B cell (primary cell): ENCODE measurements around the gene SLC7A1. TPM values are rescaled to one million over a fixed set of nuclear protein-coding genes. Genes with fewer than 3 reads are reported as not detected.
A peak's percentile ranks its signal among the peaks of the same experiment; 100 is the strongest.

Source experiments
- ATAC-seq: fragments of 200-7000 bp; cut with Tn5 transposase; one replicate; pipeline ENCODE4 v1.10.0; 2021; ENCODE audit warnings: low read depth, mild to moderate bottlenecking, moderate number of reproducible peaks, moderate library complexity
- CTCF ChIA-PET: fragments of 350-600 bp; sonication (Branson Sonifier 250); formaldehyde crosslinking; loops from one replicate; lab custom pipeline; 2021; ENCODE audit warnings: antibody characterized with exemption, inconsistent platforms; lab: Charles Lee
- POLR2A ChIA-PET: fragments of 350-600 bp; sonication (Branson Sonifier 250); formaldehyde crosslinking; loops from one replicate; lab custom pipeline; 2021; ENCODE audit warnings: antibody characterized with exemption; lab: Charles Lee
- DNase-seq: peaks from one replicate; pipeline ENCODE4 v3.0.0; 2013
- H2AFZ ChIP-seq: 2 replicates; pipeline ENCODE4 v1.6.1; 2012; ENCODE audit warnings: mild to moderate bottlenecking, low read depth, low read length; ENCODE audit not compliant: insufficient read depth, poor library complexity, severe bottlenecking
- H3K27ac ChIP-seq, 2 donors: 1 replicate in 1 of 2; 2 replicates in 1 of 2; pipeline ENCODE4 v1.5.1; 2012 to 2013; ENCODE audit warnings: low read length in 2 of 2, mild to moderate bottlenecking in 2 of 2, moderate library complexity in 1 of 2
- H3K27me3 ChIP-seq, 4 experiments: fragments of 200-600 bp in 1 of 4; sonication (generic) in 1 of 4; replicated peaks in 1 of 4; 1 replicate in 2 of 4; 2 replicates in 2 of 4; pipeline versions ENCODE4 v1.6.1 to v1.7.0; 2013 to 2016; ENCODE audit warnings: low read length in 3 of 4, mild to moderate bottlenecking in 2 of 4, mixed read lengths in 1 of 4, moderate library complexity in 1 of 4; ENCODE audit not compliant: insufficient read depth in 4 of 4, control insufficient read depth in 3 of 4; ENCODE audit errors: control extremely low read depth in 1 of 4
- H3K36me3 ChIP-seq, 2 experiments: replicated peaks in 1 of 2; 1 replicate in 1 of 2; 2 replicates in 1 of 2; pipeline versions ENCODE4 v1.6.1 to v1.7.1; 2013; ENCODE audit warnings: low read length in 1 of 2; ENCODE audit not compliant: insufficient read depth in 2 of 2, control insufficient read depth in 1 of 2; ENCODE audit errors: control extremely low read depth in 1 of 2, extremely low read depth in 1 of 2
- H3K4me1 ChIP-seq, 2 donors: fragments of 200-600 bp in 1 of 2; sonication (generic) in 1 of 2; 1 replicate in 1 of 2; 2 replicates in 1 of 2; pipeline versions ENCODE4 v1.5.1 to v1.6.1; 2013 to 2017; ENCODE audit warnings: low read length in 2 of 2; ENCODE audit not compliant: control insufficient read depth in 2 of 2, insufficient read depth in 2 of 2
- H3K4me2 ChIP-seq: replicated peaks from 2 replicates; pipeline ENCODE3; 2012; ENCODE audit warnings: mild to moderate bottlenecking, low read depth, low read length; ENCODE audit not compliant: poor library complexity, severe bottlenecking
- H3K4me3 ChIP-seq, 5 experiments: fragments of 200-600 bp in 1 of 5; sonication (generic) in 1 of 5; 1 replicate in 3 of 5; 2 replicates in 2 of 5; pipeline versions ENCODE4 v1.5.1 to v1.7.0; 2011 to 2016; ENCODE audit warnings: low read length in 4 of 5, mild to moderate bottlenecking in 4 of 5, low read depth in 2 of 5, control low read depth in 1 of 5, moderate library complexity in 1 of 5; ENCODE audit not compliant: insufficient read depth in 1 of 5; ENCODE audit errors: control extremely low read depth in 1 of 5, extremely low read depth in 1 of 5
- H3K79me2 ChIP-seq: fragments of 200-600 bp; sonication (generic); one replicate; pipeline ENCODE4 v1.6.0; 2016; ENCODE audit warnings: low read length; ENCODE audit not compliant: control insufficient read depth, insufficient read depth
- H3K9ac ChIP-seq: fragments of 200-600 bp; sonication (generic); 2 replicates; pipeline ENCODE4 v1.6.1; 2017; ENCODE audit warnings: mild to moderate bottlenecking, low read length, moderate library complexity
- H3K9me3 ChIP-seq, 3 donors: one replicate each; pipeline versions ENCODE4 v1.6.1 to v1.7.1; 2013; ENCODE audit warnings: low read length in 2 of 3; ENCODE audit not compliant: control insufficient read depth in 2 of 3, insufficient read depth in 1 of 3; ENCODE audit errors: control extremely low read depth in 1 of 3
- H4K20me1 ChIP-seq: 2 replicates; pipeline ENCODE4 v1.6.0; 2012; ENCODE audit warnings: mild to moderate bottlenecking, low read length; ENCODE audit not compliant: insufficient read depth, control insufficient read depth, poor library complexity, severe bottlenecking
- H3K27ac Mint-ChIP-seq: one replicate; pipeline ENCODE4 v1.8.0; 2021; ENCODE audit warnings: mixed read lengths
- H3K27me3 Mint-ChIP-seq: one replicate; pipeline ENCODE4 v1.8.0; 2021; ENCODE audit warnings: mixed read lengths
- H3K4me1 Mint-ChIP-seq: one replicate; pipeline ENCODE4 v1.8.0; 2021; ENCODE audit warnings: mixed read lengths
- H3K4me3 Mint-ChIP-seq: one replicate; pipeline ENCODE4 v1.8.0; 2021; ENCODE audit warnings: mixed read lengths
- H3K9me3 Mint-ChIP-seq: one replicate; pipeline ENCODE4 v1.8.0; 2022; ENCODE audit warnings: mixed read lengths; ENCODE audit not compliant: insufficient read depth
- CTCF ChIP-seq: fragments of 200-600 bp; IDR thresholded peaks from one replicate; pipeline ENCODE4 v1.8.0; 2022; ENCODE audit warnings: antibody characterized with exemption, mild to moderate bottlenecking
- EZH2 ChIP-seq: IDR thresholded peaks from 2 replicates; pipeline ENCODE4 v1.6.1; 2012; ENCODE audit warnings: borderline replicate concordance, low read depth, mild to moderate bottlenecking, moderate library complexity, low read length; ENCODE audit not compliant: insufficient read depth, poor library complexity, severe bottlenecking
- WGBS: methylation state at CpG from one replicate; pipeline ENCODE4 v1.1.5; 2013; ENCODE audit warnings: missing lambda C conversion rate; ENCODE audit not compliant: insufficient coverage; 5-methylcytosine and 5-hydroxymethylcytosine counted together
- intact Hi-C: fragments of 100-400 bp; cut with micrococcal nuclease; formaldehyde crosslinking; loops from one replicate; pipeline ENCODE4 v1.10.0; 2022
- polyA plus RNA-seq: library from polyadenylated mRNA; depleted of rRNA; stranded (reverse); fragments of >200 nt; gene quantifications from 2 replicates; pipeline ENCODE4 v1.2.3, GENCODE V29; 2012
- total RNA-seq, 2 donors: library from RNA; stranded (reverse); fragments of 120-200 nt in 1 of 2; gene quantifications; 1 replicate in 1 of 2; 2 replicates in 1 of 2; pipeline versions ENCODE4 v1.2.3 to v1.2.4, GENCODE V29; 2013 to 2022

Gene SLC7A1
- total and polyA plus RNA-seq, 2 donors (not counting 1 experiment from before 2014, with no cell fraction given): 3.3 to 23.1 TPM

- H3K4me1 ChIP-seq: peaks cover 9 to 13% of the 10 kb centered on the region in 2 donors
- H3K4me2 ChIP-seq: peak overlapping the region; percentile 94
- peak; percentile 12 for ATAC-seq
- TF ChIP-seq CTCF: no peak
- no peak for TF ChIP-seq EZH2
- H3K27ac Mint-ChIP-seq: peak overlapping the region; percentile 92
- peak overlapping the region; percentile 81 for H2AFZ ChIP-seq
- DNase-seq: peak; percentile 67
- 2% methylated on average over 7 of the region's 9 CpGs for WGBS
- CTCF ChIA-PET: no interaction called here
- no peaks in the 10 kb centered on the region for H3K36me3 ChIP-seq
- peaks cover 5% of the 10 kb centered on the region for H4K20me1 ChIP-seq
- H3K4me3 ChIP-seq: peak overlapping the region in 4 of 5 experiments; percentile 50 to 89 (median 74)
- H3K9me3 ChIP-seq: no peaks in the 10 kb centered on the region
- peaks cover 34% of the 10 kb centered on the region for H3K4me1 Mint-ChIP-seq
- H3K27me3 ChIP-seq: no peaks in the 10 kb centered on the region
- intact Hi-C loops: loop anchor here (2.0 to 10.0 kb wide), 5 partner anchors 100 to 1568 kb away; partner anchors contain the start of genes ALOX5AP and POMP
- no peaks in the 10 kb centered on the region for H3K9me3 Mint-ChIP-seq
- H3K27ac ChIP-seq: peak overlapping the region in 1 of 2 donors; percentile 82
- peaks cover 71% of the 10 kb centered on the region for H3K79me2 ChIP-seq
- peak overlapping the region; percentile 90 for H3K4me3 Mint-ChIP-seq
- peak overlapping the region; percentile 94 for H3K9ac ChIP-seq
- POLR2A ChIA-PET: no interaction called here
- H3K27me3 Mint-ChIP-seq: no peaks in the 10 kb centered on the region
Observed at GRCh38 chr13:29594303-29594709, 1.2 kb downstream of the SLC7A1 start.

GRCh38 chr13:29593605-29594297 is 1.7 kb downstream of the SLC7A1 start:
- 83% methylated on average over 1 of the region's 8 CpGs for WGBS
- POLR2A ChIA-PET: no interaction called here
- peak overlapping the region; percentile 81 for H2AFZ ChIP-seq

More at GRCh38 chr13:29593605-29594297, 1.7 kb downstream of the SLC7A1 start:
- H3K27ac Mint-ChIP-seq: peak overlapping the region; percentile 92
- peak overlapping the region; percentile 90 for H3K4me3 Mint-ChIP-seq
- Histone ChIP-seq H3K9ac (peak overlapping the region; percentile 94), H3K27ac (peak overlapping the region in 1 of 2 donors; percentile 82), H3K36me3 (no peaks in the 10 kb centered on the region), H3K79me2 (peaks cover 76% of the 10 kb centered on the region), H3K9me3 (no peaks in the 10 kb centered on the region), H4K20me1 (peaks cover 6% of the 10 kb centered on the region), H3K4me1 (peaks cover 9 to 13% of the 10 kb centered on the region in 2 donors), H3K4me3 (peak overlapping the region in 4 of 5 experiments; percentile 50 to 89 (median 74)), H3K4me2 (peak overlapping the region; percentile 94), H3K27me3 (no peaks in the 10 kb centered on the region)
- no peaks in the 10 kb centered on the region for H3K27me3 Mint-ChIP-seq
- ATAC-seq (no peak), DNase-seq (no peak)
- TF ChIP-seq EZH2 (no peak), CTCF (no peak)
- peaks cover 34% of the 10 kb centered on the region for H3K4me1 Mint-ChIP-seq
- CTCF ChIA-PET: no interaction called here
- no peaks in the 10 kb centered on the region for H3K9me3 Mint-ChIP-seq
- intact Hi-C loops: loop anchor here (2.0 to 10.0 kb wide), 5 partner anchors 99 to 1569 kb away; partner anchors contain the start of genes ALOX5AP and POMP
